Spleen (tissue), 11 donors: ENCODE data around the gene ALS2CL. TPM values are rescaled to one million over a fixed set of nuclear protein-coding genes. Genes with fewer than 3 reads are reported as not detected.

Experiments
- DNase-seq: peaks from one replicate; pipeline ENCODE4 v3.0.0-alpha.2; 2020
- H3K27ac ChIP-seq, 8 donors: fragments of 200-600 bp; sonication (generic) in 7 of 8; 1 replicate in 4 of 8; 2 replicates in 4 of 8; pipeline versions ENCODE4 v1.5.0 to v1.8.0; 2016 to 2021; ENCODE audit warnings: inconsistent platforms in 4 of 8, mild to moderate bottlenecking in 4 of 8, moderate library complexity in 1 of 8
- H3K27me3 ChIP-seq, 7 donors: fragments of 200-600 bp; sonication (generic) in 6 of 7; replicated peaks in 1 of 7; 1 replicate in 4 of 7; 2 replicates in 3 of 7; pipeline versions ENCODE4 v1.5.0 to v1.8.0; 2016 to 2021; ENCODE audit warnings: inconsistent platforms in 3 of 7, mild to moderate bottlenecking in 1 of 7
- H3K36me3 ChIP-seq, 6 donors: fragments of 200-600 bp; sonication (generic) in 5 of 6; 1 replicate in 4 of 6; 2 replicates in 2 of 6; pipeline versions ENCODE4 v1.5.0 to v1.8.0; 2016 to 2021; ENCODE audit warnings: inconsistent platforms in 2 of 6
- H3K4me1 ChIP-seq, 6 donors: fragments of 200-600 bp; sonication (generic) in 5 of 6; 1 replicate in 3 of 6; 2 replicates in 3 of 6; pipeline versions ENCODE4 v1.5.0 to v1.8.0; 2016 to 2021; ENCODE audit warnings: inconsistent platforms in 3 of 6
- H3K4me3 ChIP-seq, 8 donors: fragments of 200-600 bp; sonication (generic) in 7 of 8; 1 replicate in 4 of 8; 2 replicates in 4 of 8; pipeline versions ENCODE4 v1.5.0 to v1.8.0; 2016 to 2021; ENCODE audit warnings: inconsistent platforms in 4 of 8, mild to moderate bottlenecking in 4 of 8, moderate library complexity in 2 of 8
- H3K9me3 ChIP-seq, 8 donors: fragments of 200-600 bp; sonication (generic) in 7 of 8; 1 replicate in 4 of 8; 2 replicates in 4 of 8; pipeline versions ENCODE4 v1.5.0 to v1.8.0; 2016 to 2021; ENCODE audit warnings: inconsistent platforms in 4 of 8
- CTCF ChIP-seq, 11 experiments: fragments of 200-600 bp in 7 of 11; fragments of 450-650 bp in 4 of 11; sonication (generic) in 4 of 11; IDR thresholded peaks in 8 of 11; conservative IDR thresholded peaks in 3 of 11; 1 replicate in 7 of 11; 2 replicates in 4 of 11; pipeline versions ENCODE4 v1.4.0 to v1.8.0; 2016 to 2021; ENCODE audit warnings: antibody characterized with exemption in 11 of 11, inconsistent platforms in 4 of 11, mild to moderate bottlenecking in 1 of 11
- POLR2A ChIP-seq, 3 donors: fragments of 450-650 bp; IDR thresholded peaks; one replicate each; pipeline ENCODE4 v1.5.1; 2017; ENCODE audit warnings: antibody characterized with exemption in 3 of 3, mild to moderate bottlenecking in 1 of 3
- POLR2AphosphoS5 ChIP-seq, 3 donors: sonication (generic); formaldehyde crosslinking; IDR thresholded peaks; one replicate each; pipeline ENCODE4 v1.5.1; 2017; ENCODE audit warnings: antibody characterized with exemption in 3 of 3
- WGBS, 5 donors: extraction: QIAGEN DNeasy Blood & Tissue Kit in 3 of 5; methylation state at CpG; one replicate each; pipeline versions ENCODE4 v1.1.5 to v1.1.7; 2013 to 2018; 5-methylcytosine and 5-hydroxymethylcytosine counted together
- intact Hi-C: fragments of 100-400 bp; cut with DNase I; formaldehyde crosslinking; loops from one replicate; pipeline ENCODE4 v1.15.0; 2023; ENCODE audit warnings: low total_unique reads
- polyA plus RNA-seq, 3 donors: library from polyadenylated mRNA; stranded (reverse); fragments of 200-250 nt; gene quantifications; one replicate each; pipeline ENCODE4 v1.2.1, GENCODE V29; 2013
- total RNA-seq, 7 donors: library from RNA; depleted of rRNA in 3 of 7; stranded (reverse); fragments of >200 nt in 3 of 7; fragmentation: NEBNext Ultra II Directional in 4 of 7; extraction: Animal tissue kit (Norgen Biotek cat#: 25700) in 4 of 7; gene quantifications; one replicate each; pipeline versions ENCODE4 v1.1.0 to v1.2.1, GENCODE V29; 2016 to 2021
- donor health status: healthy with polysubstance abuse.
- donor health status: DM: no; HTN: no; CAD: no; lungs with moderate emphysema.
- donor health status: DM: no; HTN: no; CAD: no.
- donor health status: Bipolar disorder and iron deficiency.
- donor health status: healthy.
- donor health status: DM: no; HTN: no; CAD: no.
- donor health status: DM: yes; HTN: yes; CAD: no.

ALS2CL gene
- total and polyA plus RNA-seq, 10 donors, result 7.9 to 61.2 (median 31.9) TPM

GRCh38 chr3:46710229-46710628 lies 16.8 kb upstream of the ALS2CL start:
- Histone ChIP-seq H3K27ac (no peak overlapping the region), H3K9me3 (no peaks in the 10 kb centered on the region), H3K36me3 (no peaks in the 10 kb centered on the region), H3K4me3 (no peak overlapping the region), H3K27me3 (peaks cover 0 to 1% (median 0%) of the 10 kb centered on the region in 7 donors), H3K4me1 (peaks cover 0 to 8% (median 2%) of the 10 kb centered on the region in 6 donors)
- intact Hi-C loops, result no loop called here
- WGBS, 5 donors, result 82 to 91% (median 87%) methylated on average over 7 of the region's 7 CpGs
- TF ChIP-seq POLR2AphosphoS5 (IDR thresholded peaks at IDR 0.05) (no peak), CTCF (IDR thresholded peaks at IDR 0.05 in 8 of 11, conservative IDR thresholded peaks at IDR 0.05 in 3 of 11) (no peak), POLR2A (IDR thresholded peaks at IDR 0.05) (no peak)
- no peak for DNase-seq

GRCh38 chr3:46709721-46710120 lies 16.2 kb upstream of the ALS2CL start:
- peak; percentile 52 for DNase-seq
- Histone ChIP-seq H3K27me3 (no peaks in the 10 kb centered on the region), H3K4me1 (peaks cover 0 to 13% (median 5%) of the 10 kb centered on the region in 6 donors), H3K36me3 (no peaks in the 10 kb centered on the region), H3K27ac (no peak overlapping the region), H3K9me3 (no peaks in the 10 kb centered on the region), H3K4me3 (no peak overlapping the region)
- WGBS, 5 donors, result 72 to 91% (median 85%) methylated on average over 6 of the region's 6 CpGs
- intact Hi-C loops, result loop anchor here (5.0 kb wide), 1 partner anchor 188 kb away; no protein-coding TSS in a partner anchor
- TF ChIP-seq POLR2A (IDR thresholded peaks at IDR 0.05) (no peak), CTCF (IDR thresholded peaks at IDR 0.05 in 8 of 11, conservative IDR thresholded peaks at IDR 0.05 in 3 of 11) (no peak), POLR2AphosphoS5 (IDR thresholded peaks at IDR 0.05) (no peak)

GRCh38 chr3:46709157-46709654 lies 15.7 kb upstream of the ALS2CL start:
- H3K9me3 ChIP-seq, result no peaks in the 10 kb centered on the region
- no peak for TF ChIP-seq POLR2AphosphoS5 (IDR thresholded peaks at IDR 0.05)
- TF ChIP-seq POLR2A (IDR thresholded peaks at IDR 0.05), result no peak
- TF ChIP-seq CTCF (IDR thresholded peaks at IDR 0.05 in 8 of 11, conservative IDR thresholded peaks at IDR 0.05 in 3 of 11), result no peak
- H3K36me3 ChIP-seq, result no peaks in the 10 kb centered on the region
- peaks cover 0 to 13% (median 5%) of the 10 kb centered on the region in 6 donors for H3K4me1 ChIP-seq
- H3K4me3 ChIP-seq, result no peak overlapping the region
- no peak overlapping the region for H3K27ac ChIP-seq
- 89 to 98% (median 94%) methylated on average over 7 of the region's 7 CpGs for WGBS, 5 donors
- H3K27me3 ChIP-seq, result no peaks in the 10 kb centered on the region
- intact Hi-C loops, result loop anchor here (5.0 kb wide), 1 partner anchor 188 kb away; no protein-coding TSS in a partner anchor
- no peak for DNase-seq

GRCh38 chr3:46708401-46709156 lies 15.1 kb upstream of the ALS2CL start:
- DNase-seq, result peak; percentile 68
- WGBS, 5 donors, result 77 to 90% (median 85%) methylated on average over 8 to 11 of the region's 11 CpGs
- peaks cover 0 to 13% (median 5%) of the 10 kb centered on the region in 6 donors for H3K4me1 ChIP-seq

More at GRCh38 chr3:46708401-46709156, 15.1 kb upstream of the ALS2CL start:
- Histone ChIP-seq H3K9me3 (no peaks in the 10 kb centered on the region), H3K27ac (no peak overlapping the region), H3K4me3 (no peak overlapping the region), H3K27me3 (no peaks in the 10 kb centered on the region), H3K36me3 (no peaks in the 10 kb centered on the region)
- TF ChIP-seq POLR2A (IDR thresholded peaks at IDR 0.05) (no peak), POLR2AphosphoS5 (IDR thresholded peaks at IDR 0.05) (no peak), CTCF (IDR thresholded peaks at IDR 0.05 in 8 of 11, conservative IDR thresholded peaks at IDR 0.05 in 3 of 11) (no peak)
- intact Hi-C loops, result loop anchor here (5.0 kb wide), 1 partner anchor 189 kb away; no protein-coding TSS in a partner anchor
